ENCODE measurements around the gene KCNMA1. TPM values are rescaled to one million over a fixed set of nuclear protein-coding genes. Genes with fewer than 3 reads are reported as not detected.

Gene KCNMA1
- total RNA-seq, 2 donors from 2014 or later = 23.2 to 44.5 TPM

GRCh38 chr10:77004917-77005564, 632.6 kb downstream of the KCNMA1 start:
- intact Hi-C loops (cut with DNase I) = no loop called here
- Histone ChIP-seq H3K9ac (ENCODE audit: low read depth in 2 of 2, low read length in 2 of 2) (no peak overlapping the region), H3K9me3 (no peaks in the 10 kb centered on the region), H3K36me3 (no peaks in the 10 kb centered on the region), H3K4me3 (no peak overlapping the region), H3K27me3 (no peaks in the 10 kb centered on the region), H3K27ac (no peak overlapping the region), H3K4me1 (no peaks in the 10 kb centered on the region)
- peak; percentile 33 for DNase-seq
- peak; percentile 65 for TF ChIP-seq CTCF (IDR thresholded peaks at IDR 0.05)

GRCh38 chr10:77002872-77003271, 634.7 kb downstream of the KCNMA1 start:
- no peak for DNase-seq
- intact Hi-C loops (cut with DNase I) = no loop called here

GRCh38 chr10:77001206-77001605, 636.4 kb downstream of the KCNMA1 start:
- Histone ChIP-seq H3K9me3 (no peaks in the 10 kb centered on the region), H3K4me3 (no peak overlapping the region), H3K27me3 (no peaks in the 10 kb centered on the region), H3K36me3 (no peaks in the 10 kb centered on the region), H3K4me1 (no peaks in the 10 kb centered on the region), H3K9ac (ENCODE audit: low read depth in 2 of 2, low read length in 2 of 2) (no peak overlapping the region), H3K27ac (no peak overlapping the region)
- no peak for TF ChIP-seq CTCF (IDR thresholded peaks at IDR 0.05)
- intact Hi-C loops (cut with DNase I) = no loop called here
- DNase-seq = no peak

More at GRCh38 chr10:77002872-77003271, 634.7 kb downstream of the KCNMA1 start:
- no peak overlapping the region for H3K4me3 ChIP-seq
- no peaks in the 10 kb centered on the region for H3K9me3 ChIP-seq
- no peak overlapping the region for H3K27ac ChIP-seq
- no peaks in the 10 kb centered on the region for H3K27me3 ChIP-seq
- H3K36me3 ChIP-seq = no peaks in the 10 kb centered on the region
- H3K9ac ChIP-seq (ENCODE audit: low read depth in 2 of 2, low read length in 2 of 2) = no peak overlapping the region
- no peak for TF ChIP-seq CTCF (IDR thresholded peaks at IDR 0.05)
- no peaks in the 10 kb centered on the region for H3K4me1 ChIP-seq

- TF ChIP-seq CTCF (IDR thresholded peaks at IDR 0.05) = no peak
- Histone ChIP-seq H3K36me3 (no peaks in the 10 kb centered on the region), H3K4me1 (no peaks in the 10 kb centered on the region), H3K27ac (no peak overlapping the region), H3K9me3 (no peaks in the 10 kb centered on the region), H3K27me3 (no peaks in the 10 kb centered on the region), H3K4me3 (no peak overlapping the region), H3K9ac (ENCODE audit: low read depth in 2 of 2, low read length in 2 of 2) (no peak overlapping the region)
- intact Hi-C loops (cut with DNase I) = no loop called here
- DNase-seq = no peak
Measured at GRCh38 chr10:76998451-76998850, 639.2 kb downstream of the KCNMA1 start.

- H3K9ac ChIP-seq (ENCODE audit: low read depth in 2 of 2, low read length in 2 of 2) = no peak overlapping the region
- H3K27ac ChIP-seq = no peak overlapping the region
- H3K27me3 ChIP-seq = no peaks in the 10 kb centered on the region
- no peaks in the 10 kb centered on the region for H3K4me1 ChIP-seq
- intact Hi-C loops (cut with DNase I) = no loop called here
- H3K4me3 ChIP-seq = no peak overlapping the region
- DNase-seq = no peak
- no peak for TF ChIP-seq CTCF (IDR thresholded peaks at IDR 0.05)
- H3K9me3 ChIP-seq = no peaks in the 10 kb centered on the region
- no peaks in the 10 kb centered on the region for H3K36me3 ChIP-seq
Measured at GRCh38 chr10:76997631-76998030, 640.0 kb downstream of the KCNMA1 start.
